Measurements from ENCODE around the gene RNF26.

DNA sequence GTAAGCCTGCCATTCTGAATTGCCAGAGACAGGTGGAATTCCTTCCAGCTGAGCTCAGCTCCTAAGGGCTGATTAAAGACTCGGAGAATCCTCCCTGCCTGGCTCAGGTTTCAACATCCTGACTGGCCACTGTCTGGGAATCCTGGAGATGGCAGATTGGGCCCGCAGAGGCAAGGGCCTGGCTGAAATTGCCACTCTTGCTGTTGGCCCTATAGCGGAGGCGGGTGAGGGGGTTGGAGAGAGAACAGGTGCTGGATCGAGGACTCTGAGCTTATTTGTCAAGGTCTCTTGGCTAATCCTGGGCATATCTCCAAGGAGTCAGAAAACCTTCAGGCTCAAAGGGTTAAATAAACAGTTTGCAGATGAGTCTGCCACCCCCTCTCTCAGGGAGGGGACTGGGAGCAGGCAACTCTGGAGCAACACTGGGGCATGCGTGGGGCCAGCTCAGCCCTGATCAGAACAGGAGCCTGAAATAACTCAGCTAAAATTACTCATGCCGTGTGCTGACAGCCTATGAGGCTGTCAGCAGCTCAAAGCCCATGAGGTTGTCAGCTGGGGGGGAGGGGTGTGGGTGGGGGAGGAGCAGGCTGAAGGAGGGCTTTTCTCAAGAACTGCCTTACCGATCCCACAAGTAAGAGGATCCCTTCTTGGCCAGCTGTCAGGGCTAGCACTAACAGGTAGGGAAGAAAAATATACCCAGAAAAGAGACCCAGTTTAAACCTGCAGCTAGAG, 26.9 kb downstream of the RNF26 start:
- no peak for TF ChIP-seq EZH2 (IDR thresholded peaks at IDR 0.05; ENCODE audit: low read depth)
- TF ChIP-seq, protein P1, sequence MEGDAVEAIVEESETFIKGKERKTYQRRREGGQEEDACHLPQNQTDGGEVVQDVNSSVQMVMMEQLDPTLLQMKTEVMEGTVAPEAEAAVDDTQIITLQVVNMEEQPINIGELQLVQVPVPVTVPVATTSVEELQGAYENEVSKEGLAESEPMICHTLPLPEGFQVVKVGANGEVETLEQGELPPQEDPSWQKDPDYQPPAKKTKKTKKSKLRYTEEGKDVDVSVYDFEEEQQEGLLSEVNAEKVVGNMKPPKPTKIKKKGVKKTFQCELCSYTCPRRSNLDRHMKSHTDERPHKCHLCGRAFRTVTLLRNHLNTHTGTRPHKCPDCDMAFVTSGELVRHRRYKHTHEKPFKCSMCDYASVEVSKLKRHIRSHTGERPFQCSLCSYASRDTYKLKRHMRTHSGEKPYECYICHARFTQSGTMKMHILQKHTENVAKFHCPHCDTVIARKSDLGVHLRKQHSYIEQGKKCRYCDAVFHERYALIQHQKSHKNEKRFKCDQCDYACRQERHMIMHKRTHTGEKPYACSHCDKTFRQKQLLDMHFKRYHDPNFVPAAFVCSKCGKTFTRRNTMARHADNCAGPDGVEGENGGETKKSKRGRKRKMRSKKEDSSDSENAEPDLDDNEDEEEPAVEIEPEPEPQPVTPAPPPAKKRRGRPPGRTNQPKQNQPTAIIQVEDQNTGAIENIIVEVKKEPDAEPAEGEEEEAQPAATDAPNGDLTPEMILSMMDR (conservative IDR thresholded peaks at IDR 0.05): no peak

All from PC-9 (cell line).